Measurements from ENCODE around the gene TXNRD2.

The TXNRD2 gene

DNA sequence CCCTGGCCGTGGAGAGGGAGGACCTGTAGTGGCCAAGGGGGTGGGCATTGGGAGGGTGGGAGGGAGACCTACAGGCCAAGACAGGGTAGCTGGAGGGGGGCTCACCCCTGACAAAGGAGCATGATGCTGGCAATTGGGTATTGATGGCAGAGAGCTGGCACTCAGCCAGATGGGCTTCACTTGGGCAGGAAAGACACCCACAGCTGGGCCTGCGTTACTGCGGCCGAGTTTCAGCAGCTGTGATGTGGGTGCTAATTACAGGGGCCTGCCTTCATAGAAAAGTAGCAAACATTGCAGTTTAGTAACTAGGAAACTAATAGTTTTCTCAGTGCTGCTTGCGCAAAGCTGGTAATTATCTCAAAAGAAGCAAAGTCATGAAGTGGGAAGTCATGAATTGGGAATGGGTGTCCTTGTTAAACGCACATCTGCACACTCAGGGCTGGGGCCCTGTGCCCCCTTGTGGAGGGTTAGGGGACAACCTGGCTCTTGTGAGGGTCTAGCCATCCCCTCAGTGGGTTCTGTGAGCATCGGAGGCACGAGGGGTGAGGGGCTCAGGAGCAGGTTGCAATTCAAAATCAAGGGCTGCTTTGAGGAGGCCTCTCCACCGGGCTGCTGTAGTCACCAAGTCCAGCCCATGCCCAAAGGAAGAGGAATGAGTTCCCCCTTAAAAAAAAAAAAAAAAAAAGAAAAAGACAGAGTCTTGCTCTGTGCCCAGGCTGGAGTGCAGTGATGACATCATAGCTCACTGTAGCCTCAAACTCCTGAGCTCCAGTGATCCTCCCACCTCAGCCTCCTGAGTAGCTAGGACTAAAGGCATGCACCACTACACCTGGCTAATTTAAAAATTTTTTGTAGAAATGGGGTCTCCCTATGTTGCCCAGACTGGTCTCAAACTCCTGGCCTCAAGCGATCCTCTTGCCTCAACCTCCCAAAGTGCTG, 24.4 kb upstream of the TXNRD2 start:
- no peak for DNase-seq

DNA sequence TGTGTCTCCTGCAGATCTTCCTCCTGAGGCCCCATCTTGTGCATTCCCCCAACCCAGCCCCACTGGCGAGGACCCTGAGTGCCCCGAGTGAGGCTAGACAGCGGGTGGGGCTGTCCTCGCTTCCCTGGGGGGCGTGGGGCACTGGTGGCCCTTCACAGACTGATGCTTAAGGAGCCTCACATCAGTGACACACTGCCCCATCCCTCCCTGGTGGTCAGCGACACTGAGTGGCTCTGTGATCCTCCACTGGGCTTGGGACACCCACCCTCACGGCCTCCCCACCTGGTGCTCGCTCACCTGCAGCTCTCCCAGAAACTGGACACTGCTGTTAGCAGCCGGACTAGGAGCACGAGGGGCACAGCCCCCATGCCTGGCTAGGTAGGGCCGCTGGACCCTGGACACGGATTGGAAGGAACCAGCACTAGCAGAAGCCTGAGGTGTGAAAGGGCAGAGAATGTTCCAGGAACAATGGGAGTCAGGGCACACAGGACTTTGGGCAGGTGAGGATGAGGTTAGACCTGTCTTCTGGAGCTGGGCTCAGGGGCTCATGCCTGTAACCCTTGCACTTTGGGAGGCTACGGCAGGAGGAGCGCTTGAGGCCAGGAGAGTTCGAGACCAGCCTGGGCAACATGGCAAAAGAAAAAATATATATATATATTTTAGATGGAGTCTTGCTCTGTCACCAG, 23.2 kb upstream of the TXNRD2 start:
- no peak for DNase-seq

DNA sequence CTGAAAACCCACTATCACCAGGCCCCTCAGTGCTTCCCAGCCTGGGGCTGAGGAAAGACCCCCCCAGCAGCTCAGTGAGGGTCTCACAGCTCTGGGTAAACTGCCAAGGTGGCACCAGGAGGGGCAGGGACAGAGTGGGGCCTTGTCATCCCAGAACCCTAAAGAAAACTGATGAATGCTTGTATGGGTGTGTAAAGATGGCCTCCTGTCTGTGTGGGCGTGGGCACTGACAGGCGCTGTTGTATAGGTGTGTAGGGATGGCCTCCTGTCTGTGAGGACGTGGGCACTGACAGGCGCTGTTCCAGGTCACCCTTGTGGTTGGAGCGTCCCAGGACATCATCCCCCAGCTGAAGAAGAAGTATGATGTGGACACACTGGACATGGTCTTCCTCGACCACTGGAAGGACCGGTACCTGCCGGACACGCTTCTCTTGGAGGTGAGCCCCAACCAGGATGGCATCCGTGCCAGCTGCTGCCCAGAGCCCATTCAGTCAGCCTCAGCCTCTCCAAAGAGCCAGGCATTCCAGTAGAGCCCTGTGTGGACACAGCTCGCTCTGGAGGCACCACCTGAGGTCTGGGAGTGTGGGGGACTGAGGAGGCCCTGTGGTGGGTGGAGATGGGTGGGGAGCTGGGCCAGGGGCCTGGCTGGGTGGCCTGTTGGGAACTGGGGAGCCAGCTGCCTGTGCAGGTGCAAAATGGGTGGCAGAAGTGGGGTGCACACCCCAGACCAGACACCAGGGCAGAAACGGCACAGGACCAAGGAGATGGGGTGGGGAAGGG, 22.4 kb upstream of the TXNRD2 start:
- no peak for DNase-seq

DNA sequence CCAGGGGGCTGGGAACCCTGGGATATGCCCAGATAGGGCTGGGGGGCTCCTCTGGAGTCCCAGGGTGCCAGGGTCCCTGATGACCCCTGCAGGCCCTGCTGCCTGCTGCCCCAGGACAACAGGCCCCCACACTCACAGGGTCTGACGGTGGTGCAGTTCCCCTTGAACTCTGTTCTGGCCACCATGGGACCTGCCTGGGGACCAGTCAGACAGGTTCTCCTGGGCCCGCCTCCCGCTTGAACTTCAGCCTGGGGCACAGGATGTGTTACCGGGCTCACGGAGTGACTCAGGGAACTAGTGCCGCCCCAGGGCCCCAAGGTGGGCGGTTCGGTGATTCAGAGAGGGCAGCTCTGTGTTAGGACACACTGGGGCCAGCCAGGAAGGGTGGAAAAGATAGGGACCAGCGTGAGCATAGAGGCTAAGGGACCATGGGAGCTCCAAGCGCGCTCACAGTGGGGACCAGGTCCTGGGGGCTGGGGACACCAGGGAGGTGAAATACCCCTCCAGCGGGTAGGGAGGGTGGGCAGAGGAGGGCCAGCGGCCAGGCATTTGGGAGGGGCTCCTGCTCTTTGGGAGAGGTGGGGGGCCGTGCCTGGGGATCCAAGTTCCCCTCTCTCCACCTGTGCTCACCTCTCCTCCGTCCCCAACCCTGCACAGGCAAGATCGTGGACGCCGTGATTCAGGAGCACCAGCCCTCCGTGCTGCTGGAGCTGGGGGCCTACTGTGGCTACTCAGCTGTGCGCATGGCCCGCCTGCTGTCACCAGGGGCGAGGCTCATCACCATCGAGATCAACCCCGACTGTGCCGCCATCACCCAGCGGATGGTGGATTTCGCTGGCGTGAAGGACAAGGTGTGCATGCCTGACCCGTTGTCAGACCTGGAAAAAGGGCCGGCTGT, 21.5 kb upstream of the TXNRD2 start:
- no peak for DNase-seq

DNA sequence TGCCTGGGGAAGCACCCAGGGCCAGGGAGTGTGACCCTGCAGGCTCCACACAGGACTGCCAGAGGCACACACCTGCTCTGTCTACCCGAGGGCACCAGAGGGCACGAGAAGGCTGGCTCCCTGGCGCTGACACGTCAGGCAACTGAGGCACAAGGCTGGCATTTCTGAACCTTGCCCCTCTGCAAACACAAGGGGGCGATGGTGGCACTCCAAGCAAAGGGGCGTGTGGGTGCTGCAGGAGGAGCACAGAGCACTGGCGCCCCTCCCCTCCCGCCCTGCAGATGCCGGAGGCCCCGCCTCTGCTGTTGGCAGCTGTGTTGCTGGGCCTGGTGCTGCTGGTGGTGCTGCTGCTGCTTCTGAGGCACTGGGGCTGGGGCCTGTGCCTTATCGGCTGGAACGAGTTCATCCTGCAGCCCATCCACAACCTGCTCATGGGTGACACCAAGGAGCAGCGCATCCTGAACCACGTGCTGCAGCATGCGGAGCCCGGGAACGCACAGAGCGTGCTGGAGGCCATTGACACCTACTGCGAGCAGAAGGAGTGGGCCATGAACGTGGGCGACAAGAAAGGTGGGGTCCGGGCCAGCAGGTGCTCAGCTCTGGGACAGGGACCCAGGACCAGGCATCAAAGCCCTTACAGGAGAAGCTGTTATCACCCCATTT, 20.8 kb upstream of the TXNRD2 start:
- DNase-seq, result no peak

DNA sequence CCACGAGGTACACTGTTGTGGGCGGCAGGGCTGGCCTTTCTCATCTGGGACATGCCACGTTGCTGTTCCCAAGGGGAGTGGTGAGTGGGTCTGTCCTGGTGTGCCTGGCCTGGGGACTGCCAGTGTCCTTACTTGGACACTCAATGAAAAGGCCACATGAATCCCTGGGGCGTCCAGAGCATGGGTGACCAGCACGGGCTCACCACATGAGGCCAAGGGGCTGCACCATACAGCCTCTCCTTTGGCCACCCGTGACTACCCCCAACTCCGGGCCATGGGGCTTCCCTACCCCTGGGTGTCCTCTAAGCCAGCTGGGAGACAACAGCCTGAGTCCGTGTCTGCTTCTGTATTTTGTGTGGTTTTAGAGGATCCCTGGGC, 20.2 kb upstream of the TXNRD2 start:
- DNase-seq, result no peak

DNA sequence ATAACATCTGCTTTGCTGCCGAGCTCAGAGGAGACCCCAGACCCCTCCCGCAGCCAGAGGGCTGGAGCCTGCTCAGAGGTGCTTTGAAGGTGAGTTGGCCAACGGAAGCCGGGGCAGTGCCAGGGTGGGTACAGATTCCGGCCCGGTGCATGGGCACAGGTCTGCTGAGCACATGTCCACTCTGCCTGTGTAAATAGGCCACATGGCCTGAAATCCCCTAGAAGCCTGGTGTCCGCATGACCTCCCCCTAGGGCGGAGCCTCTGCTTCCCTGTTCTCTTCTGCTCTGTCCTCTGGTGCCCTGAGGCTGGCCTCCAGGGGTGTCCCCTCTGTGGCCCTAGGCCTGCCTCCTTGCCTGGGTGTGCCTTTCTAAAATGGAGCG, 19.6 kb upstream of the TXNRD2 start:
- DNase-seq, result no peak

DNA sequence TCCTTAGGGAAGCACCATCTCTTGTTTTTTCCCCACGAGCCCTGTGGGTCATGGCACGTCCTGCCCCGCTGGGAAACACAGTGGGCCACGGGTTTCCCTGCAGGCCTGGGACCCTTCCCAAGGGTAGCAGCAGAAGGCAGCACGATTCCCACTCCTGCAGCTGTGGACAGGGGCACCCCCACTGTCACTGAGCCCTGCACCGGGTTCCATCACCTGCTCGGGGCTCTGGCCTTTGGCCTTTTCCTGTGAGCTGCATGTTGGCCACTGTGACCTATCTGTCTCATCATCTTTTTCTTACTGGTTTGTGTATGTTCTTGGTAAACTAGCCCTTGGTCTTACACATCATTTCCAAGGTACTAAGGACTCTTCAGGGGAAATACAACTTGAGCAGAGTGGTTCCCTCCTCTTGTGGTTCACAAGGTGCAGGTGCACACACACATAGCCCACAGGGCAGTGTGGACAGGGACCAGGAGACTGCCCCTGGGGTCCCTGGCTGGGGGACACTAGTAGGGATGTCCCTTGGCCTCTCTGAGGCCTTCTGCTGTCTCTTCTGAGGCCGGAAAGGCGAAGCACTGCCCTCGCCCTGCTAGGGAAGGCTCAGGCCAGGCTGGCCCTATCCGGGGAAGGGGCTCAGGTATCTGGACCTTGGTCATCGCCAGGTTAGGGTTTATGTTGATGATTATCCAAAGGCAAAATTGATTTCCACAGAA, 19.0 kb upstream of the TXNRD2 start:
- DNase-seq, result no peak

DNA sequence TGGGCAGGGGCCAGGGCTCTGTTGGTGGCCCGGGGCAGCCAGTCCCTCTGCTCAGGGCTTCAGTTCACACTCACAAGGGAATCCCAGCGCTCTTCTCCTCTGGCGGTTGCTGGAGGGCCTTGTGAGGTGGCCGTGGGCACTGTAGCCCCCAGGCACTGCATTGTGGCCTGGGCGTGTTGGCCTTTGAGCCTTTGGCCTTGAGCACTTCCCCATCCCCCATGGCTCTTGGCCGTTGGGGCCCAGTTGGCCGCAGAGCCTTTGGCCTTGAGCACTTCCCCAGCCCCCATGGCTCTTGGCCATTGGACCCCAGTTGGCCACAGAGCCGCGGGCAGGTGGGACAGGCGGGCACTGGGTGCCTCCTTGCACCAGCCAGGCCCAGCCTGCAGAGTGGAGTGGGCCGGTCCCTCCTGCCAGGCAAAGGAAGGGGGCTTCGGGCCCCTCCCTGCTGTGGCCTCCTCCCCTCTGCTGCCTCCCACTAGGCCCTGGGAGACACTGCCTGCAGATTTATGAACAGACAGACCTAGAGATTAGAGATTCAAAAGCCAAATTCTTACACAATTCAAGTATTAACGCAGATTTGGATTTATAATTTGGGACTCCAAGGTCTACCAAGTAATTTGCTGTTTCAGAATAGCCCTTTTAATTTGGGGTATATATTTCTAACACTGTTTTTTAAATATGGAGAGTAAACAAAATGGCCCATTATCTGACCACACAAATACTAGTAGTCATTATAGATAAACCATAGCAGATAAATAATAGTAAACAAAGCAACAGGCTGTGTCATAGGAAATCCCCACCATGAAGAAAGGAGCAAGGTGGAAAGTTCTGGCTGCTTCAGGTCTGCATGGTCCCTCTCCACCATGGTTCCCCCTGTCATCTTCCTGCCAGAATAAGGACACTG, 18.2 kb upstream of the TXNRD2 start:
- no peak for DNase-seq

DNA sequence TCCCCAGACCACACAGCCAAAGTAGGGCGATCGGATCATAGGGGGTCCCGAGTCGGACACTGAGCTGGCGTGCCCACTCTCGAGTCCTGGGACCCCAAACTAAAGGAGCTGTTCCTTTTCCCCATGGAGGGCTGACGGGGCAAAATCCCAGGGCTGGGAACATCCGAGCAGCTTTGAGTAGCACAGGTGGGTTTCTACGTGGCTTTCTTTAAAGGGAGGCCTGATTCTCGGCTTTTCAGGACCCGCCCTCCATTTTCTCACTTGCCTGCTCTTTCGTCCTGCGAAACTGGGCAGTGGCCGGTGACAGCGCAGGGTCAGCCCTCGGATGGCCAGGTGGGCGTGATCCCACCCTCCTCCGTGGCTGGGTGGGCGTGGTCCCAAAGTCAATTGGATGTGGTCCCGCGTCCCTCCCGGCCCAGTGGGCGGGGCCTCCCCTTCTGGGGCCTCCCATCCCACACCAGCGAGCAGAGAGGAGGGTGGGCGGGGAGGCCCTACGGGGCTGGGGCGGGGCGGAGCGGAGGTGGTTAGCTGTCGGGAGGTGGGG, 17.5 kb upstream of the TXNRD2 start:
- DNase-seq, result no peak

DNA sequence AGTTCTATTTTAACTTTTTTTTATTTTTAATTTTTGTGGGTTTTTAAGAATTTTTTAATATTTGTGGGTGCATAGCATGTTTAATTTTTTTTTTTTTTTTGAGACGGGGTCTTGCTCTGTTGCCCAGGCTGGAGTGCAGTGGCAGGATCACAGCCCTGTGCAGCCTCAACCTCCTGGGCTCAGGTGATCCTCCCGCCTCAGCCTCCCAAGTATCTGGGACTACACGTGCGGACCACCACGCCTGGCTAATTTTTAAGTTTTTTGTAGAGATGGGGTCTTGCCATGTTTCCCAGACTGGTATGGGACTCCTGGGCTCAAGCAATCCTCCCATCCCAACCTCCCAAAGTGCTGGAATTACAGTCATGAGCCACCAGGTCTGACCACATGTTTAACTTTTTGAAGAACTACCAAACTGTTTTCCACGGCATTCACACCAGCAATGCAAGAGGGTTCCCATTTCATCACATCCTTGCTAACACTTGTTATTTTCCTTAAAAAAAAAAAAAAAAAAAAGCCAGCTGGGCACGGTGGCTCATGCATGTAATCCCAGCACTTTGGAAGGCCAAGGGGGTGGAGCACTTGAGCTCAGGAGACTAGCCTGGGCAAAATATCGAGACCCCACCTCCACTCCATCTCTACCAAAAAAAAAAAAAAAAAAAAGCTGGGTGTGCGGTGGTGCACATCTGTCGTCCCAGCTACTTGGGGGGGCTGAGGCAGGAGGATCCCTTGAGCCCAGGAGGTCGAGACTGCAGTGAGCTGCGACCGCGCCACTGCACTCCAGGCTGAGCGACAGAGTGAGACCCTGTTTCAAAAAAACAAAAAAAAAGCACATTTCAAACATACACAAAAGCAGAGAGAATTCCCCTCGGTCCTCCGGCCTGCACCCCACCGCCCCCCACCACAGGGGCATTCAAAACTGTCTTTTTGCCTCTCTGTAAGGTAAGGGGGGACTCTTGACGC, 16.7 kb upstream of the TXNRD2 start:
- DNase-seq, result no peak

DNA sequence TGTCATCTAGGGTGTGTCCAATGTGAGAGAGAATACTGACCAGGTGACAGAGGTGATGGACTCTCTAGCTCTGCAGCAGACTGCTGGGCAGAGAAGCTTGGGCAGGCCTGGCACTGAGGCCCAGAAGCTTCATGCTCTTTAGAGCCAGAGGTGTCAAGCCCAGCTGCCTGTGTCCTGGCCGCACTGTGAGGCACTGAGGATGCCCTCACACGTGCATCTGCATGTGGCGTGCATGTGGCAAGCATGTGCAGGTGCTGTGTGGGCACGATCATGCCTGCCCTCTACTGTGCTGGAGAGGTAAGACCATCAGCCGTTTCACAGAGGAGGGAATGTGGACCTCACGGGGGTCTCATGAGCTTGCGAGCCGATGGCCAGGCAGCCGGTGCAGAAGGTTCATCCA, 15.8 kb upstream of the TXNRD2 start:
- no peak for DNase-seq

DNA sequence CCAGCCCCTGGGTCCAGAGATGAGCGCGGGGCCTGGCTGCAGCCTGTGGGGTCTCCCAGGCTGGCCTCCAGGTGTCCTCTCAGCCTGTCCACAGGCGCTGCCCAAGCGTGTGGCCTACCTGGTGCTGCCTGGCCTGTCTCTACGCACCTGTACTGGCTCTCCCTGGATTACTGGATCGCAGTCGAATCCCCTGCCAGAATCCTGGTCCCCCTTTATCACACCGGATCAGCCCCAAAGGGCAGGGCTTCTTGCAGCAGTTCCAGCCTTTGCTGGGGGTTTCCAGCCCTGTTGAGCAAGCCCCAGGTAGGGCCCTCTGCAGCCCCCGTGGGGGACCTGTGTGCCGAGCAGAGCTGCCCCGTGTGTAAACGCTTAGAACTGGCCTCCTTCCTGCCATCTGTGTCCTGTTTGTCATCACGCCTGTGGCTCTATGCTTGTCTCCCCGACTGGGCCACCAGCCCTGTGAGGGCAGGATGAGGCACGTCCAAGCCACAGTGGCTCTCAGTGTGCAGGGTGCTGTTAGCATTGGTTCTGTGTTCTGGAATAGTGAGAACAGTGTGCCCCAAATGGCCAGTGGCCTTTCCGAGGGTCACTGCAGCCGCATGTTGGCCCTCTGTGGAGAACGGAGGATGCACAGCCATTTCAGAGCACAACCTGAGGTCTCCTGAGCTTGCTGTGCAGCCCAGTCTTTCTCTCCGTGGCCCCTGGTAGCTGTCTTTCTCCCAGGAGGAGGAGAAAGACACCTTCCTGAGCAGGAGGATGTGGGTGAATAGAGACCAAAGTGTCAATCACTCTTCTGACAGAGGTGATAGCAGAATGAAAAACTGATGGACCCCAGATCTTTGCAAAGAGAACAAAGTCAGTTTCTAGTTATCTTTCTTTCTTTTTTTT, 13.9 kb upstream of the TXNRD2 start:
- no peak for DNase-seq

DNA sequence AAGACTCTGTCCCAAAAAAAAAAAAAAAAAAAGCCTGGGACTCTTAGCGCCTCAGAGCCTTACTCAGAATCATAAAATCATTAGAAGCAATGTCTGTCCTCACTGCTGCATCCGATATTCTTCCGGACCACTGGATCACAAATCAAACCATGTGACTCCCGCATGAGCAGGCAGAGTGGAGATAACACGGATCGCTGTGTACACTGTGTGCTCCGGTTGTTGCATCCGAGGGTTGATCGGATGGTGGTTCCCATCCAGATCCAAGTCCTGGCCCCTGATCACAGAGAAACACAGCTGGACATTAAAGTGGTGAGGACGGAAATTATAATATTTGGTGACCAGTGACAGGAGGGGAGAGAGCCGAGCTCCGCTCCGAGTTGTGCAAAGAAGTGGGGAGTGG, 9.7 kb upstream of the TXNRD2 start:
- DNase-seq, result no peak

DNA sequence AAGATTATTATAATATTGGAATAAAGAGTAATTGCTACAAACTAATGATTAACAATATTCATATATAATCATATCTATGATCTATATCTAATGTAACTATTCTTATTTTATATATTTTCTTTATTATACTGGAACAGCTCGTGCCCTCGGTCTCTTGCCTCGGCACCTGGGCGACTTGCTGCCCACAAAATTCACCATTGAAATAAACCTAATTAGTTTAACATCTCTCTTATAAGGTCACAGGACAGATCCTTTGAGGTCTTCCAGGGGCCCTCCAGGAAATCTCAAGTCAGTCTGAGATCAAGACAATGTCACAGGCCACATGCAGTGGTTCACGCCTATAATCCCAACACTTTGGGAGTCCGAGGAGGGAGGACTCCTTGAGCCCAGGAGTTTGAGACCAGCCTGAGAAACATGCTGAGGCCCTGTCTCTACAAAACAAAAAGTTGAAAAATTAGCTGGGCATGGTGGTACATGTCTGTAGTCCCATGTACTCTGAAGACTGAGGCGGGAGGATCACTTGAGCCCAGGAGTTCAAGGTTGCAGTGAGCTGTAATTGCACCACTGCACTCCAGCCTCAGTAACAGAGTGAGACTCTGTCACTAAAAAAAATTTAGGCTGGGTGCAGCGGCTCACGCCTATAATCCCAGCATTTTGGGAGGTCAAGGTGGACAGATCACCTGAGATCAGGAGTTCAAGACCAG, 6.6 kb upstream of the TXNRD2 start:
- DNase-seq, result no peak

DNA sequence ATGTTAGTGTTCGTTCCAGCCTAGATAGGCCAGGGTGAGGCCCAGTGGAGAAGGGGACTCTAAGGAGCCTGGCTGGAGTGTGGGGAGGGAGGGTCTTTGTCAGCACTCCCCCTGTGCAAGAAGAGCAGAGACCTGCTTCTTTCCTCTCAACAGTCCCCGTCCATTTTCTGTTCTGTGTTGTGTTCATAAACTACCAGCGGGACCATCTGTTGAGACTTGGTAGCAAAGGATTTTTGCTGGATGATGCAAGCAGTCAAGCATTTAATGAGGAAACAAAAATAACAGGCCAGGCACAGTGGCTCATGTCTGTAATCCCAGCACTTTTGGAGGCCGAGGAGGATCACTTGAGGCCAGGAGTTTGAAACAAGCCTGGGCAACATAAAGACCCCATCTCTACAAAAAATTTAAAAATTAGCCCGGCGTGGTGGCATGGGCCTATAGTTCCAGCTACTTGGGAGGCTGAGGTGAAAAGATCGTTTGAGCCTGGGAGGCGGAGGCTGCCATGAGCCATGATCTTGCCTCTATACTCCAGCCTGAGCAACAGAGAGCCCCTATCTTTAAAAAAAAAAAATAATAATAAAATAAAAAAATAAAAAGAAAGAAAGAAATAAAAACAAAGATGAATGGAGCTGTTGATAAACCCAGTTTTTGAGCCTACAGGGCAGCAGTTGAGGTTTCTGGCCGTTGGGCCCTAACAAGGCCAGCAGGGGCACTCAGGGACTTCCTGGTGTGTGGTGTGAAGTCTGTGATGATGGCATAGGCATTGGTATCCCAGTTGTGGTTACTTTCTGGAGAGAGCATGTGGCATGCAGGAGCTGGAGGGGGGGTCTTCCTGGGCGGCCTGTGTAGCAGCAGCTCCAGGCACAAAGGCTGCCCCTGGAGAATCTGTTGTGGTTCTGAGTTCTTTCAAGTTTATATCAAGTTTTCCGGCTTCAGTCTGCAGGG, 1.7 kb upstream of the TXNRD2 start:
- no peak for DNase-seq
